SU-DHL-6 (cell line): ENCODE measurements around the gene DLG2.

Experiments
- CTCF ChIP-seq: fragments of 200-600 bp; sonication (generic); IDR thresholded peaks from one replicate; pipeline ENCODE4 v1.5.1; 2017; ENCODE audit warnings: antibody characterized with exemption, mild to moderate bottlenecking, low read length, moderate library complexity; ENCODE audit not compliant: insufficient read depth, poor library complexity, severe bottlenecking
- EZH2phosphoT487 ChIP-seq: fragments of 200-600 bp; sonication (generic), shearing (Covaris generic); conservative IDR thresholded peaks from 2 replicates; pipeline ENCODE4 v1.6.1; 2018; ENCODE audit warnings: mild to moderate bottlenecking, antibody characterized with exemption, low read length, moderate library complexity, mixed read lengths

- TF ChIP-seq CTCF (no peak), EZH2phosphoT487 (no peak)
Observed at GRCh38 chr11:84247926-84248325, 1379.2 kb downstream of the DLG2 start.
